Activated CD8-positive, alpha-beta T cell treated with anti-CD3 and anti-CD28 coated beads, Interleukin-2, amount 10 ng/mL, durations not matched to agents 7 days and 5 days (primary cell): Measurements from ENCODE around the gene PSPN. TPM values are rescaled to one million over a fixed set of nuclear protein-coding genes. Genes with fewer than 3 reads are reported as not detected.

Experiments used
- ATAC-seq: fragments of 150-1000 bp; cut with Tn5 transposase; one replicate; pipeline ENCODE4 v1.10.0; 2021; ENCODE audit warnings: moderate library complexity
- CTCF ChIA-PET: fragments of 350-600 bp; sonication (Branson Sonifier 250); formaldehyde crosslinking; loops from one replicate; lab custom pipeline; 2021; ENCODE audit warnings: antibody characterized with exemption; lab: Charles Lee
- POLR2A ChIA-PET: fragments of 350-600 bp; sonication (Branson Sonifier 250); formaldehyde crosslinking; loops from one replicate; lab custom pipeline; 2021; ENCODE audit warnings: antibody characterized with exemption; lab: Charles Lee
- DNase-seq: peaks from one replicate; pipeline ENCODE4 v3.0.0-alpha.2; 2020
- H3K27ac Mint-ChIP-seq: one replicate; pipeline ENCODE4 v1.8.0; 2021; ENCODE audit warnings: mild to moderate bottlenecking, mixed read lengths
- H3K27me3 Mint-ChIP-seq: one replicate; pipeline ENCODE4 v1.8.0; 2021; ENCODE audit warnings: low read depth, mixed read lengths
- H3K36me3 Mint-ChIP-seq: one replicate; pipeline ENCODE4 v1.8.0; 2021; ENCODE audit warnings: low read depth, mixed read lengths
- H3K4me1 Mint-ChIP-seq: one replicate; pipeline ENCODE4 v1.8.0; 2021; ENCODE audit warnings: low read depth, mixed read lengths
- H3K4me3 Mint-ChIP-seq: one replicate; pipeline ENCODE4 v1.8.0; 2021; ENCODE audit warnings: mild to moderate bottlenecking, mixed read lengths
- H3K9me3 Mint-ChIP-seq: one replicate; pipeline ENCODE4 v1.8.0; 2022; ENCODE audit warnings: mixed read lengths; ENCODE audit not compliant: insufficient read depth
- microRNA-seq: library from miRNA; unstranded; fragments of <30 nt; microRNA quantifications from one replicate; pipeline ENCODE4 v1.2.0, GENCODE V29; 2022
- total RNA-seq, 2 experiments: library from RNA; stranded (reverse); gene quantifications; one replicate each; pipeline ENCODE4 v1.2.3, GENCODE V29; 2021

The PSPN gene
- total RNA-seq, 2 experiments from 2014 or later = 2.1 to 2.6 TPM

DNA sequence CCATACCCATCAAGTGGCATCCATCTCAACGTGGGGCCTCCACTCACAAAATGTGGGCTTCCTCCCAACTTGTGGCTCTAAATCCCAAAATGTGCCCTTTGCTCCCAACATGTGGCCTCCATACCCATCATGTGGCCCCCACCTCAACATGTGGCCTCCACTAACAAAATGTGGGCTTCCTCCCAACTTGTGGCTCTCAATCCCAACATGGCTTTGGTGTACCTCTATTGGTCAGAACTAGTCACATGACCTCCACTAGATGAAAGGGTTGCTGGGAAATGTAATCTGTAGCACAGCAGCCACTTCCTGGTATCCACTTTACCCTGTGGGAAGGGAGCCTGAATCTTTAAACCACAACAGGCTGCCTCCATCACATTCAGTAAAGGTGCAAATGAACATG, 32.3 kb downstream of the PSPN start:
- ATAC-seq (no peak), DNase-seq (no peak)
- no peak overlapping the region for H3K27ac Mint-ChIP-seq
- ChIA-PET CTCF (interaction anchor here (0.8 kb wide), 1 partner anchor 174 kb away, joined by 3 read pairs; no protein-coding TSS in a partner anchor), POLR2A (no interaction called here)
- no peaks in the 10 kb centered on the region for H3K27me3 Mint-ChIP-seq
- peaks cover 5% of the 10 kb centered on the region for H3K4me1 Mint-ChIP-seq
- no peak overlapping the region for H3K4me3 Mint-ChIP-seq
- no peaks in the 10 kb centered on the region for H3K9me3 Mint-ChIP-seq
- peaks cover 11% of the 10 kb centered on the region for H3K36me3 Mint-ChIP-seq

GRCh38 chr19:6340493-6341201, 35.1 kb downstream of the PSPN start:
- H3K27ac Mint-ChIP-seq = no peak overlapping the region
- CTCF ChIA-PET = interaction anchor here (1.2 kb wide), 1 partner anchor 292 kb away, joined by 3 read pairs; no protein-coding TSS in a partner anchor
- H3K27me3 Mint-ChIP-seq = no peaks in the 10 kb centered on the region
- H3K4me3 Mint-ChIP-seq = no peak overlapping the region
- H3K36me3 Mint-ChIP-seq = peaks cover 9% of the 10 kb centered on the region
- ATAC-seq = no peak
- POLR2A ChIA-PET = no interaction called here
- H3K4me1 Mint-ChIP-seq = peaks cover 5% of the 10 kb centered on the region
- H3K9me3 Mint-ChIP-seq = no peaks in the 10 kb centered on the region
- DNase-seq = no peak

GRCh38 chr19:6334490-6335285, 41.0 kb downstream of the PSPN start:
- CTCF ChIA-PET = no interaction called here
- H3K9me3 Mint-ChIP-seq = no peaks in the 10 kb centered on the region
- H3K4me1 Mint-ChIP-seq = no peaks in the 10 kb centered on the region
- DNase-seq = no peak
- POLR2A ChIA-PET = no interaction called here
- H3K27ac Mint-ChIP-seq = no peak overlapping the region
- no peaks in the 10 kb centered on the region for H3K27me3 Mint-ChIP-seq
- H3K4me3 Mint-ChIP-seq = no peak overlapping the region
- no peaks in the 10 kb centered on the region for H3K36me3 Mint-ChIP-seq
- no peak for ATAC-seq

- POLR2A ChIA-PET = no interaction called here
- Mint-ChIP-seq H3K9me3 (no peaks in the 10 kb centered on the region), H3K4me3 (no peak within 1 kb of the TSS), H3K27ac (no peak within 1 kb of the TSS), H3K36me3 (no peaks in the 10 kb centered on the region), H3K4me1 (no peaks in the 10 kb centered on the region), H3K27me3 (no peaks in the 10 kb centered on the region)
- CTCF ChIA-PET = interaction anchor here (1.6 kb wide), 1 partner anchor 34 kb away, joined by 5 read pairs; no protein-coding TSS in a partner anchor
- DNase-seq (no peak), ATAC-seq (no peak)
These were observed 42.3 kb downstream of the PSPN start, which contains the start of gene ACER1 for GRCh38 chr19:6333439-6333838. Gene ACER1 (minus strand): TSS chr19:6333612. CDS start chr19:6333551, 61 bp downstream.

DNA sequence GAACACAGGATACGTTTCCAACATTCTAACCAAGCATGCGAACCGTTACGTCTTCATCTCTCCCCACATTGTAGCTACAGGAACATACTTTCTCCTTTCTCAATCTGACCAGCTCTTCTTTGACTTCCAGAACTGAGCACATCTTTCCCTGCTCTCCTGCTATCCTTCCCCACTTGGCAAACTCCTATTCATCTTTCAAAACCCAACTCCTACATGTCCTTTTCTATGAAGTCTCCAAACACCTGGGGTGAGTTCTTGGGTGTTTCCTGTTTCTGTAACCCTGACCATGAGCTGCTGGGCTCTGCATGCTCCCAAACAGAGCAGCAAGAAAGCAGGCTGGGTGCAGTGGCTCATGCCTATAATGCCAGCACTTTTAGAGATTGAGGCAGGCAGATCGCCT, 48.9 kb downstream of the PSPN start:
- Mint-ChIP-seq H3K4me1 (no peaks in the 10 kb centered on the region), H3K4me3 (no peak overlapping the region), H3K27ac (no peak overlapping the region), H3K36me3 (no peaks in the 10 kb centered on the region), H3K27me3 (peaks cover 1% of the 10 kb centered on the region), H3K9me3 (no peaks in the 10 kb centered on the region)
- no peak for ATAC-seq
- POLR2A ChIA-PET = no interaction called here
- CTCF ChIA-PET = no interaction called here
- no peak for DNase-seq

- H3K4me1 Mint-ChIP-seq = no peaks in the 10 kb centered on the region
- ChIA-PET POLR2A (no interaction called here), CTCF (no interaction called here)
- H3K9me3 Mint-ChIP-seq = no peaks in the 10 kb centered on the region
- no peaks in the 10 kb centered on the region for H3K36me3 Mint-ChIP-seq
- no peak for DNase-seq
- no peak overlapping the region for H3K27ac Mint-ChIP-seq
- H3K27me3 Mint-ChIP-seq = peaks cover 1% of the 10 kb centered on the region
- no peak for ATAC-seq
- H3K4me3 Mint-ChIP-seq = no peak overlapping the region
These were observed 50.1 kb downstream of the PSPN start for GRCh38 chr19:6325614-6326013.

Small RNA genes lying within 50 kb of the gene (microRNA-seq; reads per million reads assigned to microRNA genes)
- gene MIR3940 = 24.1 reads per million, percentile 38 among the genes with 10 or more reads in this experiment
- not detected for gene MIR6790
- gene MIR6885 = not detected

Other genes with a start within 250 kb of the PSPN start
- gene ACSBG2, start 240.3 kb downstream of the PSPN start, total RNA-seq = not detected
- 10 to 100 TPM; 37.3 to 48.7 TPM for gene MLLT1, start 96.0 kb downstream of the PSPN start, total RNA-seq
- gene ACER1, start 42.3 kb downstream of the PSPN start, total RNA-seq = under 1 TPM; 0.26 to 0.29 TPM
- gene CLPP, start 14.4 kb downstream of the PSPN start, total RNA-seq = 100 to 1,000 TPM; 142 to 160 TPM
- 10 to 100 TPM; 46.1 to 48.8 TPM for gene ALKBH7, start 3.1 kb downstream of the PSPN start, total RNA-seq
- gene GTF2F1, start 17.2 kb upstream of the PSPN start, total RNA-seq = 10 to 100 TPM; 71.2 to 71.5 TPM
- gene KHSRP, start 48.9 kb upstream of the PSPN start, total RNA-seq = 100 to 1,000 TPM; 345 to 354 TPM
- gene SLC25A41, start 57.8 kb upstream of the PSPN start, total RNA-seq = under 1 TPM; 0.16 to 0.18 TPM
- gene SLC25A23, start 83.9 kb upstream of the PSPN start, total RNA-seq = 10 to 100 TPM; 27.5 to 28.0 TPM
- 1 to 10 TPM in 1 of 2 experiments, not detected in 1; 1.1 TPM for gene CRB3, start 88.3 kb upstream of the PSPN start, total RNA-seq
- gene DENND1C, start 105.9 kb upstream of the PSPN start, total RNA-seq = 10 to 100 TPM; 94.1 to 97.5 TPM
- 1 to 10 TPM; 6.6 to 6.9 TPM for gene TUBB4A, start 126.4 kb upstream of the PSPN start, total RNA-seq
- gene TNFSF9, start 155.1 kb upstream of the PSPN start, total RNA-seq = 1 to 10 TPM; 1.5 to 1.7 TPM
- 10 to 100 TPM; 16.9 to 17.3 TPM for gene CD70, start 215.2 kb upstream of the PSPN start, total RNA-seq